GM18499 (cell line): ENCODE measurements around the gene CYP4B1.

Source experiments
- ATAC-seq: cut with Tn5 transposase; IDR thresholded peaks from one replicate; pipeline ENCODE4 v1.9.1; 2021; ENCODE audit warnings: moderate number of reproducible peaks; ENCODE audit not compliant: insufficient read depth, unreplicated experiment

The CYP4B1 gene

DNA sequence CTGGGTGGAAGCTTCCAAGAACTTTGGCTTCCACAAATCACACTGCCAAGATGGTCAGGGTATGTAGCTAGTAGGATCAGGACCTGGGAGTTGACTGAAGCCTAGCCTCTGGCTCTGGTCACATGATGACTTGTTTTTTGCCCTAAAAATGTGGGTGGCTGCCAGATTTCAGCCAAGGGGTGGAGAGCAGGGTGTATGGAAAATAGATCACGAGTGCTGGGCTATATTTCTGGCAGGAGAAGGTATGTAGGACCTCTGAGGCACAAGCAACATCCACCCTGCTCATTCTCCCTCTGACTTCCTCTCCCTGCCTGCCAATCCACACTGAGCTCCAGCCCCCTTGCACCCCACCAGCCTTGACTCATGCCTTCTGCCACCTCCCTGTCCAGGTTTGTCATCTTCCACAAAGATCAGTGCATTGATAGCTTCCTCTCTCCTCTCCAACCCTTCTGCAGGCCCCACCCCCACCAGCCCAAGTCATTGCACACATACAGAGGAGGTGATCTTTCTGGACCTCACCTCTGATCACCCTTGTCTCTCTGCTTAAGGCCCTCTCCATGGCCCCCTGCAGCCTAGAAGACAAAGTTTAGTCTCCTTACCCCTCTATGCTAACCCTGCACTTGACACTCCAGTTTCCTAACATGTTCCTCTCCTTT lies 8.3 kb upstream of the CYP4B1 start:
- ATAC-seq = no peak

DNA sequence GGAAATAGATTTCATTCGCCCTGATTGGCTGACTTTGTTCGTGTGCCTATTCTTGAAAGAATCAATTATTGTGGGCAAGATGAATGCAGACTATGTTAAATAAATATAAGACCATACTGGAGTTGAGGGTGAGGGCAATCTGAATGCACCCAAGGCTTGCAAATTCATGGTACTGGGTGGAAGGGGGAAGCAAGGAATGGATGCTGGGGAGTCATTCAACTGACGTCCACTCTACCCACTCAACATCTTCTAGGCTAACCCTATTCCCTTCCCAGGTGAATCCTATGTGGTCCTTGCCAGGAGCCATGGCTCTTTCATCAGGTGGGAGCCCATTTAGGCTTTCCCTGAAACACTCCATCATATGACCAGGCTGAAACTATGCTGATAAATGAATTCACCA lies 5.7 kb upstream of the CYP4B1 start:
- no peak for ATAC-seq

DNA sequence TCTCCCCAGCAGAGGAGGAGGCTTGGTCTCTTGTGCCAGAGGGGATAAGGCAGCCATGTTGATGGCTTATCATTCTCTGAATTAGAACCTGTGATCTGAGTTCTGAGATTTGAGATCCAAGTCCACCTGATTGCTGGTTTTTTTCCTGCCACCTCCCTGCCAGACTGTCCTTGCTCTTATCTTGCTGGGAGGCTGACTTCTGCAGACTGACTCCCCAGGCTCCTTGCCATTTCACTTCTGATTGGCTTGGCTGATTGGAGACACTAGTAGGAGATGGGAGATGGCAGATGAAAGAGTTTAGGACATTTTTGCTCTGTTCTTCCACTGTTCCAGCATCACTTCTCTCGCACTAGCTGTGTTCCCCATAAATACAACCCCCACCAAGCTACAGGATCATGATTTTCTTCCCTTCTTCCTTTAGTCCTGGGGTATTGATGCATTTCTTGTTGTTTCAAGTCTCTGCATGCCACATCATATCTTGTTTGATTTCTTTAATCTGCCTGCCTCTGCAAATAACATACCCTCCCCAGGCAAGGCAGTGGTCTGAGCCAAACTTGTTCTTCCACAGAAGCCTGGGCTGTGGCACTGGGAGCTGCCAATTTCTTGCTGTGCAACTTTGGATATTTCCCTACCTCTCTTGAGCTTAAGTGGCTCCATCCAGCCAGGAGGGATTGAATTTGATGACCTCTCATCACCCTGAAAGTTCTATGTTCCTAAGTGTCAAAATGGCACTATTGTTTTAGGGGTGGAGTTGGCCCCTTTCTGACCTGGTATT lies 963 bp upstream of the CYP4B1 start:
- no peak for ATAC-seq

DNA sequence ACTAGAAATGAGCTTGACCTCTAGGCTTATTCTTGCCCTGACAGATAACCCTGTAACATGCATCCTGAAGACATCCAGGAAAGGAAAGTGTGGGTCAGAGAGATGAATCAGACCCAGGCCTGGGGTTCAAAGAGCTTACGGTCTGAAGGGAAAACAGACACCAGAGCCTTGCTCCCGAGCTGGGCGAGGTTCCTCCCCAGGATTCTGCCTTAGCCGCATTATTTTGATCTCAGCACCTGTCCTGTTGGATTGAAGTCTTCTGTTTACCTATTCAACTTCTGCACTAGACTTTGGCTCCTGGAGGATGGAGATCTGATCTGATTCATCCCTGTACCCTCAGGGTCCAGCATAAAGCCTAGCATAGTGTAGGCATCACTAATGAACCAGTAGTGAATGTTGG lies 1.9 kb downstream of the CYP4B1 start:
- no peak for ATAC-seq

DNA sequence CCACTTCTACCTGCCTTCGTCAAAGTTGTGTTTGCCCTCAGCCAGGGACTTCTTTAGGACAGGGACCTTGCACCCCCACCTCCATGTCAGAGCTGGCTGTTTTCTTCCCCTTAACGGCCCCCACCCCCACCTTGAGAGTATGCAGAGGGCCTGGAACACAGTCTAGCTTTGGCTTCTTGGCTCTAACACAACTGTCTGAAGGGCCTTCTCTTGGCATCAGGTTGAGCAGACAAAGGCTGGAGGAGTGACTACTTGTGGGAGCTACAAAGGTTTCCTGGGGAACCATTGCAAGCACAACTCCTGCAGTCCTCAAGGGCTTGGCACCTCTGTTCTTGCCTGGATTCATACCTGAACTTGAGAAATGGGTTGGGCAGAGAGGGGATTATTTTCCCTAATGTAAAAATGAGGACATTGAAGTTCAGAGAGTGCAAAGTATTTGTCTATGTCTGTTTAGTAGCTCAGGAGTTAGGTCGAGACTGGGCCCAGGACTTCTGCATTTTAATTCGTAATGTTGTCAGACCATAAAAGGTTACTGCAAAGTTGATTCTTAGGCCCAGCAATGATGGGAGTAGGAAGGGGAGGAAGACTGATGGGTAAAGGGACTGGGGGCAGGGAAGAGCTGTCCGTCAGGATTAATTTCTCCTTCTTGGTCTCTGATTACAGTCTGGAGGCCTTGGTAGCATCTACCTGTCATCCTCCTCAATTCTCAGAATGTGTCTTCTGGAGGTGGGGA lies 2.6 kb downstream of the CYP4B1 start:
- ATAC-seq = no peak

DNA sequence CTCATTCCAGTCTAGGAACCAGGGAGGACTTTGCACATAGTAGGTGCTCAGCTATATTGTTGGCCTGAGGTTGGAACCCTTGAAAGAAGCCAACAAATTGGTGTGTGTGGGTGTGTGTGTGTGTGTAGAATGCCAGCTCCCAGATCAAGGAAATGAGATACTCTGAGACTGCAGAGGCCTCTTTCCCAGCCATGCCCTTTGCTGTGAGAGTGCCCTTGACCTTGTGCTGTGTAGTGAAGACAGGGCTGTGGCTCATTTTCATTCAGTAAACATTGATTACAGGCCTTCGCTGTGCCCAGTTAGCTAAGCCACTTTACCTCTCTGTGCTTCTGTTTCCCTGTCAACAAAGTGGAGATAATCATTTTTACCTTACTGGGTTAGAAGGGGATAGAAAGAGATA lies 3.2 kb downstream of the CYP4B1 start:
- no peak for ATAC-seq

DNA sequence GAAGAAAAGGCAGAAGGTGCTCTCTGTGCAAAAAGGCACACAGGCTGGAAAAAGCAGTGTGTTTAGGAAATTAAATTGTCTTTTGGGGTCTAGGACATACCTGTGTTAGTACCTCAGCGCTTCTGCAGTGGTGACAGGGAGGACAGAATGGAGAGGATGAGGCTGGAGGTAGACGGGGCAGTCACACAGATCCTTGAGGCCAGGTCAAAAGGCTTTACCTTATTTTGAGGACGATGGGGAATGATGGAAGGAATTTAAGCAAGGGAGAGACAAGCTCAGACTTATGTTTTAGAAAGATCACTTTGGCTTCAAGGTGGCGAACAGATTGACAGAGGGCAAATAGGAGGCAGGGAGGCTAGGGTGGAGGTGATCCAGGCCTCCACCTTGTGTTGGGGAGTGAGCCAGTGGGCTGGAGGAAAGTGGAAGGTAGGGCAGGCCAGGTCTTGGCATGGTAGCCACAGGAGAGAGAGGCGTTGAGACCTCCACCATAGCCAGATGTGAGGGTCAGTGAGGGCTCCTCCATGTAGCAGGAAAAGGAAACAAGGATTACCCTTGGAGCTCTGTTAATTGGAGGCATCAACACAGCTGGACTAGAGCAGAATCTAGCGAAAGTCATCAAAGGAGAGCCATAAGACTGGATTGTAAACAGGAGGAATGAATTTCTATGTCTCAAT lies 4.2 kb downstream of the CYP4B1 start:
- no peak for ATAC-seq

DNA sequence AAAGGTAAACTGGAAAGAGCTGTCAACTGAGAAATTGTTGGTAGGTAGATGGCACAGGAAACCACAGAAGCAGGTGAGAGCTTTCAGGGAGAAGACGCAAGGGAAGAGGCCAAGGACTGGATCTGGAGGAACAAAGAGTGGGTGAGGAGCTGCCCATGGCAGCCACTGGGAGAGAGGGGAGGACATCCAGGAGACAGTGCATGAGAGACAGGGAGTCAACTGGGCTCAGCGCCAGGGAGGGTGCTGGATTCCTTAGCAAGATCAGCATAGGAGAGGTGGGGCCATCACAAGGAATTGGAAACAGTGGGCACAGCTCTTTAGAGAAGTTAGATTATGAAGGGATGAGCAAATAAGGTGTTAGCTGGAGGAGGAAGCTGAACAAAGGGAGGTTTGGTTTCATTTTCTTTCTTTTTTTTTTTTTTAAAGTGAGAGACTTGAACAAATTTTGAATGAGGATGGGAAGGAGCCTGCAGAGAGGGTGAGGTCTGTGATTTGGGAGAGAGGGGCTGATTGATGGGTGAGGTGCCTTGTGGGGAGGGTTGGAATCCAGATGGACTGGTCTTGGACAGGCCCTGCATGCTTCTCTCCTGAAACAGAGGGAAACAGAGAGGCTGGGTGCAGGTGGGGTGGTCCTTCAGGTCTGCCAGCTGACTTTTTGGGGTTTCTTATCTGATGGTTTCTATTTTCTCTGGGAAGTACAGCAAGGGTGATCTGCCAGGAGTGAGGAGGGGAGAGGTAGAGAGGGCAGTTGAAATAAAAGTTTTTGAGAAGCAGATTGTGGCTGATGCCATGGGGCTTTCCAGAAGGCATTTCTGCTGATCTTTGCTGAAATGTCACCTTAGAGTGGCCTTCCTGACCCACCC lies 5.4 kb downstream of the CYP4B1 start:
- ATAC-seq = no peak

DNA sequence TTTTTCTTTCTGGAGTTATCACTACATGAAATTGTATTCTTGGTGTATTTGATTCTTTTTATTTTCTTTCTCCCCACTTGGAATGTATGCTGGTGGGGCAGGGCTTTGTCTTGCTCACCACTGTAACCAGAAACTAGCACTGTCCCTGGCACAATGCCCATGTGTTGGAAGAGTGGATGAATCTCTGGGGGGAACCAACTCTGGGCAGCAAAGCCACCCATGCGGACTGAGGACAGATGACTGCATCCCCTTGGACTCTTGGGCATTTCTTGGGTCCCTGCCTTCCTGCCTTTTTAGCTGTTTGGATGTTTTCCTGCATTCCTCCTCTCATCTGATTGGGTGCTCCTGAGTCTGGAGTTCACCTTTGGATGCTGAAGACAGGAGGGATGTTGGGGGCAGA lies 6.1 kb downstream of the CYP4B1 start:
- ATAC-seq = no peak

DNA sequence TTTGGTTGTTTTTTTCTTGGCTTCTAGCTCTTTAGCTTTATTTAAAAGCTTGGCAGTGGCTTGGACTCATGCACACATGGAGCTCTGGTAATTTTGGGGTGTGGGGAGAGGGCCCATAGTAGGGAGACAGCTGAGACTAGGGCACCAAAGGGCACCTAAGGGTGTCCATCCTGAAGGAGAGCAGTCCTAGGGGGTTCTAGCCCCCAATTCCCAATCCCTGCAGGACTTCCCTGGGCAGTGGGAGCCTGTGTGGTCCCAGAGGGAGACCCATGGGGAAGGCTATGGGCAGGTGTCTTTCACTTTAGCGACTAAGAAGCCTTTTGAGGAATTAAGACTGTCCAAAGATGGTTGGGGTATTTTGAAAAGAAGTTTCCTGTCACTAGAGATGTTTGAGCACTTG lies 6.9 kb downstream of the CYP4B1 start:
- no peak for ATAC-seq

DNA sequence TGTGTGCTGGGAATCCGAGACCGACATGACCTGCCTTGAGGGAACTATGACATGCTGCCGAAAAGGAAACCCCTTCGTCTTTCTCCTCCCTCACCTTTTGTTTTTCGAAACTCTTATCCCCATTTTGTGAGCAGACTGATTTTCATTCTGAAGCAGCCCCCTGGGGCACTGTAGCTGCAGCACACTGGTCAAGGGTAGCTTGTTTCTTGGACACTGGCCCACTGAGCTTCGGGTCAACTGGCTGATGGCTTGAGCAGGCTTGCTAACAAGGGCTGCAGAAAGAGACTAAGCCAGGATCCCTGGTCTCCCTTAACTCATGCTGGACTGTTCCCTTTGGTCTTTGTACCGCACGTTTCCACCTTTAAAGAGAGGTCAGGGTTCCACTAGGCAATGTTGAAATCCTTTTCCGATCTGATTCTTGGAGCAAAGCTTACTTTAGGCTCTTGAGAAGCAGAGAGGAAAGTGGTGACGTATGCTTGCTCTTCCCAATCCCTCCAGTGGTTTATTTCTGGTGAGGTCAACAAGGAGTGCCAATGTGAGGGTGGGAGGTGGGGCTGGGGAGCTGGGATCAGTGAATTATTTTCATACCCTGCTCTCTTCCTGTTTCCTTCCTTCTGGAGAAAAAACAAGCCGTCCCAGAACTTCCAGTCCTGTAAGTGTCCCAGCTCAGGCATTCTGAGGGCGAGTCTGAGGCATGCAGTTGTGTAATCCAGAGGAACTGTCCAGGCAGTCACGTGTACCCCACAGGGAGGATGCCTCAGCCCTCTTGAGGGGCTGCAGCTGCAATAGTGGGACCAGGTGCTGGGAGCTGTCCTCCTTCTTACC lies 7.6 kb downstream of the CYP4B1 start:
- no peak for ATAC-seq

DNA sequence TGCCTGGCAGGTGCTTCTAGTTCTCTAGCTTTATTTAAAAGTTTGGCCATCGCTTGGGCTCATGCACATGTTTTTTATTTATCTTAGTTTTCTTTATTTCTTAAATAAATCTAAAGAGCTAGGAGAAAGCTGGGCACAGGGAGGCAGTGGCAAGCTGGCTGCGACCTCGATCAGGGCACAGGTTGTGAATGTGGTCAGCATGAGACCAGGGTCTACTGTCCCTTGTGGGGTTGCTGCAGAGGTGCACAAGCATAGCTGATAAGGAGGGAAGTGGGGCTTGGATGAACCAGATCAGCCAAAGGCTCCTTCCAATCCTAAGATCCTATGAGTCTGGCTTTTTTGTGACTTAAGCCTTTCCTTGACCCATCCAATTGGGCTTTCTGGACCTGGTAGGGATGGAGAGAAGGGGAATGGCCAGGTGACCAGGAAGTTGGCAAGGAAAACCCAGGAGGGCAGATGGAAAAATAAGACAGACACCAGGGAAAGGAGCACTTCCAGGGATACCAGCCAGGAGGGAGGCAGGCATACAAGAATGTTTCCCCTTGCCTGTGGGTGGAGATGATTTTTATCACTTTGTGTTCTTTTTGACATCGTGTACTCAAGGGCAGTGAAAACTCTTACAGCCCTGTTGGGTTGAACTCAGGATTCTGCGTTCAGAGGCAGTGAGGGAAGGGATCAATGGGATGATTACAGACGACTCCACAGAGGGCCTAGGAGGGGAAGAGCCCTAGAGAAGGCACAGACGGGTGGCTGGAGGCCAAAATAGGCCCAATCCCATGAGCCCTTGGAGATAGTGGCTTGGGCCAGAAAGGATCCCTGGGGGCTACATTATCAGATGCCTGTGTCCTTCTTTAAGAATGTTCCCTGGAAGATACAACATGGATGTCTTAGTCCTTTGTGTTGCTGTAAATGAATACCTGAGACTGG lies 8.5 kb downstream of the CYP4B1 start:
- ATAC-seq = no peak

DNA sequence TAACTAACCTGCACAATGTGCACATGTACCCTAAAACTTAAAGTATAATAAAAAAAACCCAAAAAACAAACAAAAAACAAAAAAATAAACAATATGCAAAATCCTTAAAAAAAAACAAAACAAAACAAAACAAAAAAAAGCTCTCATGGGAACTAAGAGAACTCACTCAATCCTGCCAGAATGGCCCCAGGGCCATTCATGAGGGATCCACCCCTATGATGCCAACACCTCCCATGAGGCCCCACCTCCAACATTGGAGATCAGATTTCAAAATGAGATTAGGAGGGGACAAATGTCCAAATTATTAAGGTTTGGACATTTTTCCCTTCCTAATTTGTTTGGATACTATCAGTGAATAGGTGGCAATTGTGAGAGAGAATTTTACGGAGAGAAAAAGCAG lies 10.2 kb downstream of the CYP4B1 start:
- no peak for ATAC-seq

DNA sequence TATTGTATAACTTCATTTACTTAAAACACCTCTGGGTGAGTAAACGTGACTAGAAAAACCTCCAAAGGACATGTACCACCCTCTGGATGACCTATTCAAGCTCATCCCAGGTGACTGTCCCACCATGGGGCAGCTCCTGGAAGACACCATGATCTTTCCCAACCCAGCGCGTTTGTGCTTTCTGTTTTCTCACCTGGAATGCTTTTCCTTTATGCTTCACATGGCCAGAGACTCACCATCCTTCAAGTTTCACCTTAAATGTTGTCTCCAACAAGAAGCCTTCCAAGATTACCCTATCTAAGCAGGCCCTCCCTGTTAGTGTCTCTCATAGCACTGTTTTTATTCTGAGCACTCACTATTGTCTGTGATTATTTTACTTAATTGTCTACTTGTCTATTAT lies 11.1 kb downstream of the CYP4B1 start:
- no peak for ATAC-seq

DNA sequence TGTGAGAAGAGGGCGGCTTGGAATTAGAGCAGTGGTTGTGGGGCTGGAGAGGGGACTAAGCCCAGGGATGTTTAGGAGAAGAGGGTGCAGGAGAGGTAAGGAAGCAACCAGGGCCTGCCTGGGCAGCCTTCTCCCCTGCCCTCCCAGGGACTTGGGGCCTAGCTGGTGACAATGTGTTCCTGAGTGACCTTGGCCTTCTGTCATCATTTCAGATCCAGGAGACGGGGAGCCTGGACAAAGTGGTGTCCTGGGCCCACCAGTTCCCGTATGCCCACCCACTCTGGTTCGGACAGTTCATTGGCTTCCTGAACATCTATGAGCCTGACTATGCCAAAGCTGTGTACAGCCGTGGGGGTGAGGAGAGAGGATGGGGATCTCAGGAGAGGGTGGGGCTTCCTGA lies 11.8 kb downstream of the CYP4B1 start:
- no peak for ATAC-seq

DNA sequence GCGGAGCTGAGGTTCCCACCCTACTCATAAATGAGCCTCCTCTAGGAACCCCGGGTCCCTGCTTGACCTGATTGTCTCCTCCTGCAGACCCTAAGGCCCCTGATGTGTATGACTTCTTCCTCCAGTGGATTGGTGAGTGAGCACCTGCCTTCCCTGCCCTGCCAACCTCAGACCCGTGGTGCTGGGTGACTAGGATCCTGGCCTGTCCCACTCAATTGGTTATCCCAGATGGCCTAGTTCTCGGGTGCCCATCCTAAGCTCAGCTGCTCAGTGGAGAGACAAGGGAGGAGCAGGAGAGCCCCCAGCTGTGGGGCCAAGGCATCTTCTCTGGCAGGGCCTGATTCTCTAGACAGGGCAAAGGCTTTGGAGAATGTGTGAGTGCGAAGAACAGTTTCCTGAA lies 12.2 kb downstream of the CYP4B1 start:
- no peak for ATAC-seq

DNA sequence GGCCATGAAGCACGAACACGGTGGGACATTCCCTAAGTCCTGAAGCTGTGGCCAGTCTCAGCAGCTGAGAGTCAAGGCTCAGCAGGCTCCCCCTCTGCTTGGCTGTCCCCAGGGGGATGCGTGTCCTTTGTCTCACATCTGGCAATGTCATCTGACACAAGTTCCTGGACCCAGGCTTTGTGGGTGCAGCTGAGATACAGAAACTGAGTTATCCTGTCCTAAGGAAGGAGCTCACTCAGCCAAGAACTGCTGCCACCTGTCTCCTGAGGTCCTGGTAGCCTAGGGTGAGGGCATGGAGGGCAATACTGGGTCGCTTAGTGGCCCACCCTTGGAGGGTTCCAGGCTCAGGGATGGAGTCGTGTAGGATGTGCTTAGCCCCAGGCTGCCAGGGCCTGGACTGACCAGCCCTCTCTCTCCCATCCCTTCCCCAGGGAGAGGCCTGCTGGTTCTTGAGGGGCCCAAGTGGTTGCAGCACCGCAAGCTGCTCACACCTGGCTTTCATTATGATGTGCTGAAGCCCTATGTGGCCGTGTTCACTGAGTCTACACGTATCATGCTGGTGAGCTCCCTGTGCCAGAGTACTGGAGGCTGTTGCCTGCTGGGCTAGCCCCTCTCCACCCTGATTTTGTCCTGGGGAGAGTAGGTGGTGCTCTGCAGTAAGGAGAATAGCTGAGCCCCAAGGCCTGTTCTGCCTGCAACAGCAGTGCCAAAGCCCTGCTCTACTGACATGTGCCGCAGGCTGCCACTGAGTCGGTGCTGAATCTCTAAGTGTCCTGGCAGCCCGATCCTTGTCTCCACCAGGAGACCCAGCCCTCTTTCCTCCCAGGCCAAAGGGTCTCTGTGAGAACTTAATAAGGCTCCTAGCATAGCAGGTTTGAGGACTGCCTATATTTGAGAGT lies 13.5 kb downstream of the CYP4B1 start:
- ATAC-seq = no peak
